Activated gamma-delta T cell treated with Interleukin-2 at 50 U/mL for 16 hours (primary cell): Measurements from ENCODE around the gene CACNG4.

ENCODE experiments used
- DNase-seq: peaks from one replicate; pipeline ENCODE4 v3.0.0-alpha.2; 2020

Gene CACNG4

GRCh38 chr17:67067571-67068482, 103.3 kb downstream of the CACNG4 start:
- DNase-seq: no peak

- DNase-seq: no peak
These were observed 104.5 kb downstream of the CACNG4 start for GRCh38 chr17:67068999-67069398.

- no peak for DNase-seq
These were observed 105.2 kb downstream of the CACNG4 start for GRCh38 chr17:67069603-67070136.

GRCh38 chr17:67071595-67071994, 107.1 kb downstream of the CACNG4 start:
- DNase-seq: no peak

GRCh38 chr17:67072885-67073284, 108.4 kb downstream of the CACNG4 start:
- DNase-seq: no peak

GRCh38 chr17:67074781-67075180, 110.3 kb downstream of the CACNG4 start:
- no peak for DNase-seq

GRCh38 chr17:67076290-67076689, 111.8 kb downstream of the CACNG4 start:
- DNase-seq: no peak

- no peak for DNase-seq
These were observed 113.8 kb downstream of the CACNG4 start for GRCh38 chr17:67078292-67078691.

- no peak for DNase-seq
These were observed 115.0 kb downstream of the CACNG4 start for GRCh38 chr17:67079491-67079890.

GRCh38 chr17:67080804-67081203, 116.3 kb downstream of the CACNG4 start:
- DNase-seq: no peak

GRCh38 chr17:67082107-67082506, 117.6 kb downstream of the CACNG4 start:
- DNase-seq: no peak
